Activated naive CD4-positive, alpha-beta T cell treated with anti-CD3 and anti-CD28 coated beads, Interleukin-2, amount 10 ng/mL, durations not matched to agents 7 days and 5 days (primary cell): ENCODE measurements around the gene BBS1.
A peak's percentile ranks its signal among the peaks of the same experiment; 100 is the strongest.
"Not testable (repeated sequence)": the region's sequence is repeated elsewhere in the genome, so short reads cannot be mapped to it uniquely, and the experiment has no call there.

Experiments used
- CTCF ChIA-PET: fragments of 350-600 bp; sonication (Branson Sonifier 250); formaldehyde crosslinking; loops from one replicate; lab custom pipeline; 2021; ENCODE audit warnings: antibody characterized with exemption; lab: Charles Lee
- DNase-seq: peaks from one replicate; pipeline ENCODE4 v3.0.0-alpha.2; 2020
- H3K27ac Mint-ChIP-seq: one replicate; pipeline ENCODE4 v1.8.0; 2021; ENCODE audit warnings: mild to moderate bottlenecking, moderate library complexity, mixed read lengths
- H3K27me3 Mint-ChIP-seq: one replicate; pipeline ENCODE4 v1.8.0; 2021; ENCODE audit warnings: mild to moderate bottlenecking, mixed read lengths
- H3K36me3 Mint-ChIP-seq: one replicate; pipeline ENCODE4 v1.8.0; 2021; ENCODE audit warnings: mixed read lengths
- H3K4me1 Mint-ChIP-seq: one replicate; pipeline ENCODE4 v1.8.0; 2021; ENCODE audit warnings: mixed read lengths
- H3K4me3 Mint-ChIP-seq: one replicate; pipeline ENCODE4 v1.8.0; 2021; ENCODE audit warnings: mild to moderate bottlenecking, moderate library complexity, mixed read lengths
- H3K9me3 Mint-ChIP-seq: one replicate; pipeline ENCODE4 v1.8.0; 2021; ENCODE audit warnings: mixed read lengths

Gene BBS1

DNA sequence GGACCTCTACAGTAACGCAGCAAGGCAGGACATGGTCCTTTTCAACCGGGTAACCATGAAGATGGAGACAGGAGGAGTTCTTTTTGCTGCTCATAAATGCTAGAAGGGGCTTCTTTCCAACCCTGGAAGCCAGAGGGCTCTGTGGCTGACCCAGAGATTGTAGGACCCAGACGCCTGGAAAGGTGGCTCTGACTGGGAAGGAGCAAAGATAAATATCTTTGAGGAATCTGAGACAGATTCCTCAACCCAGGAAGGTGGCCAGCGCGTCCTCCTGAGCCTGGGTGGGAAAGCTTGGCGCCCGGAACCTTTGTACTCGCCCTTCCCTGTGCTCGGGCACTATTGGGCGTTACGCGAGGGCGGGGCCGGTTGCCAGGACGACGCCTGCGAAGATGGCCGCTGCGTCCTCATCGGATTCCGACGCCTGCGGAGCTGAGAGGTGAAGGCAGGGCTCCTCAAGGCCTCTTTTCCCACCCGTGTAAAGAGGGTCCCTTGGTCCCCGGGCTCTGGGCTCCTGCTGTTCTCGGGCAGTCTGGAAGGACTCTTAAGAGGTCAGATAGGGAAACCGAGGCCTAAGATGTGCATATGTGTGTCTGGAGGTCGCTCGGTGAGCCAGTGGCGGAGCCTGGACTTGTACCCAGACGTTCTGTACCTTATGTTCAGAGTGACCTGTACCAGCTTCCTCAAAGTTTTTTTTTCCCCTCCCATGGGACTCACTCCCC is at the start of gene BBS1:
BBS1 (plus strand) TSS at position 365 of the 719 bp plus-strand sequence; CDS start at position 390, 25 bp downstream.
- Mint-ChIP-seq H3K4me3 (peak within 1 kb of the TSS; percentile 89), H3K27ac (peak within 1 kb of the TSS; percentile 77)

DNA sequence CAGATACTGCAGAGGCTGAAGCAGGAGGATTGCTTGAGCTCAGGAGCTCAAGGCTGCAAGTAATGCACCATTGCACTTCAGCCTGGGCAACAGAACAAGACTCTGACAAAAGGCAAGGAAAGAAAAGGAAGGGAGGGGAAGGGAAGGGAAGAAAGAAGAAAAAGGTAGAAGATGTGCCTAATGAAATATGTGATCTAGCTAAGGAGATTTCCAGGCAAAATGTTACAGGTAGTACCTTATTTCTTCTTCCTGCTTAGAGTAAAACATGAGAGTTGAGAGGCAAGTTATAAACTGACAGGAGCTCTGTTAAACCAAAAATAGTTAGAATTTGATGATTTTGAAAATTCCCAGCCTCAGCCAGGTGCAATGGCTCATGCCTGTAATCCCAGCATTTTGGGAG is 48.4 kb upstream of the BBS1 start:
- CTCF ChIA-PET = no interaction called here
- no peak for DNase-seq
- H3K4me3 Mint-ChIP-seq = no peak overlapping the region

More for the DNA sequence above, at the start of gene BBS1:
- Mint-ChIP-seq H3K27me3 (no peaks in the 10 kb centered on the region), H3K9me3 (no peaks in the 10 kb centered on the region), H3K36me3 (peaks cover 14% of the 10 kb centered on the region), H3K4me1 (peaks cover 25% of the 10 kb centered on the region)
- DNase-seq = peak; percentile 88
- CTCF ChIA-PET = interaction anchor here (0.7 to 1.1 kb wide), 3 partner anchors 72 to 169 kb away, joined by 3 to 5 read pairs (median 3); partner anchors contain the start of gene MRPL11

DNA sequence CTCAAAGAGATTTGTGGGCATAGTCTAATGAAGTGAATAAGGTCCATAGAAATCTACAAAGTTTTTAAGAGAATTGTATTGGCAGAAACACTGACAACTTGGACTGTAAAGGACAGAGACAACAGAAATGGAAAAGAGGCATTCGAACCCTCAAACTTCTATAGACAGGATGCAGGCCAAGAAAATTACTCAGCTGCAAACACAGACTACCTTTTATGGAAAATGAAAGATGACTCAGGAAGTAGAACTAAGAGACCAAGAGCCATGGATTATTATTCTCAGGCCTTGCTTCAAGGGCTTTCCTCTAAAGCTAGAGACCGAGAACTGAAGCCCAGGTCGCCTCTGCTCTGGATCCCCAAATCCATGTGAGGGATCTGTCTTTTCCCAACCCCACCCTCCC is 47.5 kb upstream of the BBS1 start:
- Mint-ChIP-seq H3K27ac (no peak overlapping the region), H3K27me3 (peaks cover 6% of the 10 kb centered on the region), H3K4me1 (peaks cover 41% of the 10 kb centered on the region), H3K4me3 (no peak overlapping the region), H3K9me3 (peaks cover 13% of the 10 kb centered on the region), H3K36me3 (peaks cover 7% of the 10 kb centered on the region)
- CTCF ChIA-PET = no interaction called here
- DNase-seq = no peak

More for the DNA sequence above, 48.4 kb upstream of the BBS1 start:
- H3K4me1 Mint-ChIP-seq = peaks cover 34% of the 10 kb centered on the region
- peaks cover 6% of the 10 kb centered on the region for H3K27me3 Mint-ChIP-seq
- peaks cover 7% of the 10 kb centered on the region for H3K36me3 Mint-ChIP-seq
- peaks cover 13% of the 10 kb centered on the region for H3K9me3 Mint-ChIP-seq
- no peak overlapping the region for H3K27ac Mint-ChIP-seq

DNA sequence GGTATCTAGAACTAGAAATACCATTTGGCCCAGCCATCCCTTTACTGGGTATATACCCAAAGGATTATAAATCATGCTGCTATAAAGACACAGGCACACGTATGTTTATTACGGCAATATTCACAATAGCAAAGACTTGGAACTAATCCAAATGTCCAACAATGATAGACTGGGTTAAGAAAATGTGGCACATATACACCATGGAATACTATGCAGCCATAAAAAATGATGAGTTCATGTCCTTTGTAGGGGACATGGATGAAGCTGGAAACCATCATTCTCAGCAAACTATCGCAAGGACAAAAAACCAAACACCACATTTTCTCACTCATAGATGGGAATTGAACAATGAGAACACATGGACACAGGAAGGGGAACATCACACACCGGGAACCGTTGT is 46.3 kb upstream of the BBS1 start:
- H3K4me3 Mint-ChIP-seq, H3K27me3 Mint-ChIP-seq, DNase-seq, CTCF ChIA-PET, H3K27ac Mint-ChIP-seq, H3K36me3 Mint-ChIP-seq: not testable (repeated sequence)
- Mint-ChIP-seq H3K4me1 (peaks cover 48% of the 10 kb centered on the region), H3K9me3 (peaks cover 13% of the 10 kb centered on the region)

DNA sequence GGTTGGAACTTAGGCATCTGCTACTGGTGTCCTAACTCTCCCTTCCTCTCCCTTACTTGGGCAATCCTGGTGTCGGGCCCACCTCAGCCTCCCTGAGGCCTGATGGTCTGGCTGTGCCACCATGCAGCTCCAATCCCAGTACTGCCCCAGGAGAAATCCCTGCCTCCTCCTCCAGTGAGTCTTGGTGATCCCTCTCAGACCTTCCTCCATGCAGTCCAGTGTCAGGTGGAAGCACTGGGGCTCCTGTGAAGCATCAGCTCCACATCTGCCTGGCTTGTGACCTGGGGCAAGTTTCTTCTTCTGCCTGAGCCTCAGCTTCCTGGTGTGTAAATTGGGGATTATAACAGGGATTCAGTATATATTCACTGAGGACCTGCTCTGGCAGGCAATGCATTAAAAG is 45.5 kb upstream of the BBS1 start:
- Mint-ChIP-seq H3K9me3 (peaks cover 13% of the 10 kb centered on the region), H3K4me1 (peaks cover 48% of the 10 kb centered on the region), H3K27ac (no peak overlapping the region), H3K27me3 (peaks cover 6% of the 10 kb centered on the region), H3K36me3 (peaks cover 7% of the 10 kb centered on the region), H3K4me3 (no peak overlapping the region)
- CTCF ChIA-PET = no interaction called here
- no peak for DNase-seq

DNA sequence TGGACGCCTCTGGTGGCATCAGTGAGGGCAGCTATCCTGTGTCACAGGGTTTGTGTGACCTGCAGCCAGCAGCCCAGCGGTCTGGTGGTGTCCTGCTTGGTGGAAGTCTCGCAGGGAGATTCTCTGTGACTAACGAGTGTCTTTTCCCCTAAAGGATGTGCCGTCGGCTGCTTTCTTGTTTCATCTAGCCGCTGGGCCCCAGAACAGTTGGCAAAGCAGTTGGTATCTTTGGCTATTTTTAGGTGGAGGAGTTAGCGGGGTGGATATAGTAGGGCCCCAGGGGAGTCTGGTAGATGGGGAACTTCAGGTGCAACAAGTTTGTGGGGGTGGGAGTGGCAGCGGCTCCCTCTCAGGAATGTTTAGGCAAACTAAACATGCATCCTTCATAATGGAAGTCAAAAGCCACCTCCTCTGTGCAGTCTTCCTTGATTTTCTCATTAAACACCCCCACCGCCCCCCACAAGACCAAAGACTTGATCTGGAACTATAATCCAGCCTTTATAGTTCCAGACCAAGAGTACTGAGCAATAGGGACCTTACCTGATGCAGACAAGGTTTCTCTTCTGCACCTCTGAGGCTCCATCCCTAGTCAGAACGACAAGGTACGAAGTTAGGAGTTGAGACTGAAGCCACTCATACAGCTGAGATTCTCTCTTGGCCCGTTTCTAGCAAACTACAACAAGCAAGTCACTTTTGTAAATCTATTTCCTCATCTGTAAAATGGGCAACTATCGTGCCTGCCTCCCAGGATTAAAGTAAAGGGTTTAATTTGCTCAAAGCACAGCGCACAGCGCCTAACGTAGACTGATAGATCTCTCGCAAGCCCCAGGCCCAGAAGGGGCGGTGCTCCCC is 44.8 kb upstream of the BBS1 start:
- no peak for DNase-seq
- peaks cover 6% of the 10 kb centered on the region for H3K27me3 Mint-ChIP-seq
- peaks cover 48% of the 10 kb centered on the region for H3K4me1 Mint-ChIP-seq
- CTCF ChIA-PET = interaction anchor here (1.0 to 1.3 kb wide), 2 partner anchors 57 to 80 kb away, joined by 3 to 4 read pairs; no protein-coding TSS in a partner anchor
- peak overlapping the region; percentile 79 for H3K4me3 Mint-ChIP-seq
- peaks cover 9% of the 10 kb centered on the region for H3K36me3 Mint-ChIP-seq
- H3K9me3 Mint-ChIP-seq = peaks cover 13% of the 10 kb centered on the region
- no peak overlapping the region for H3K27ac Mint-ChIP-seq

DNA sequence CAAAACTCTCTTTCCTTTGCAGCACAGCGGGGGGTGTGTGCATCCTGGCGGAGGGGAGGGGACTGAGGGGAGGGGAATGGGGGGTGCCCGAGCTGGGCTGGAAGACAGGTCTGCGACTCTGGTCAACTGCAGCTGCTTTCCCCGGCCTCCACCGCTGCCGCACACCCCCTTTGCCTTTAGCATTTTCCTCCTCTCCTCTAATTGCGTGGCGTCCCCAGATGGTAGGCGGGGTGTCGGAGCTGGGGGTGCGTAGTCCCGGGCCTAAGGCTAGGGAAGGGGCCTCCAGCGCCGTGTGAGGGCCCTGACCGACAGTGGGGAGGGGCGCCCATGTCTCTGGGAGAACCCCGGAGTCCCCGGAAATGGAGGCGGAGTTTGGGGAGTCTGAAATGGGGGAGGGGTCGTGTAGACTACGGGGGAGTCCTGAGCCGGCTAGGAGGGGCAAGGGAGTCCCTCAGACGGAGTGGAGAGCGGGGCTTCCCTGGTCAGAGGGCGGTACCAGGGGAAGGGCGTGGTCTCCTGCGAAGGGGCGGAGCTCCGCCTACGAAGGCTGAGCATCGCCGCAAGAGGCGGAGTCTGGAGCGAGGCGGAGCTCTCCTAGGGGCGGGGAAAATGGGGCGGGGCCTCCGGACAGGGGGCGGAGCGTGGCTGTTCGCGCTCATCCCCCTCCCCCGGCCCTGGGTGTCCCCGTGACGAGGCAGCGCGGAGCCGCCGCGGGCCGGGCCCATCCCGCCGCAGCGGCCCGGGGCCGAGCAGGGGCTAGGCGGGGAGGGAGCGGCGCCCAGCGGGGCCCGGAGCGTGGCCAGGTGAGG is 44.0 kb upstream of the BBS1 start, which contains the start of gene PELI3:
PELI3 (plus strand) TSS at position 681 of the 809 bp plus-strand sequence. CDS start 1,224 bp downstream, outside the sequence.
- H3K9me3 Mint-ChIP-seq = peaks cover 10% of the 10 kb centered on the region
- CTCF ChIA-PET = interaction anchor here (0.9 to 1.3 kb wide), 3 partner anchors 12 to 81 kb away, joined by 3 to 4 read pairs (median 3); no protein-coding TSS in a partner anchor

DNA sequence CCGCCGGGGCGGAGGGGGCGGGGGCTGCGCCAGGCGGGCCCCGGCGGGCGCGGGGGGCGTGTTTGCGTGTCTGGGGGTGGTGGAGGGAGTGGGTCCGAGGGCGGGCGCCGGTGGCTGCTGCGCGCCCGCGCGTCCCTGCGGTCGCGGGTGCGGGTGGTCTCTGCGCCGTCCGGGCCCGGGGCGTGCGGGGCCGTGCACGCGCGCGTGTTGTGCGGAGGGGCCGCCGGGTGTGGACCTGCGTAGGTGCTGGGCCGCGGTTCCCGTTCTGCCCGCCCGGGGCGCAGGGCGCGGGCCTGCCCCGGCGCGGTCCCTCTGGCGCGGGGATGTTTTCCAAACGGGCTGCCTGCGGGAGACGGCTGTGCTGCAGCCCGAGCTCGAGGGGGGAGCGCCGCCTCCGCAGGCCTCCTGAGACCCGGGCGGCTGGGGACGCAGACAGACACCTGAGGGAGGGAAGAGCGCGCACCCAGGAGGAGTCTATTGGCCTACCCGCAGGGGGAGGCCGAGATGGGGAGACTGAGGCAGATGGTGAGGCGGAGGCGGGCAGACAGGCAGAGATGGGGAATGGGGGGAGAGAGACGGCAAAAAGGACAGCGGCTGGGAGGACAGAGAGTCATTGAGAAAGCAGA is 43.3 kb upstream of the BBS1 start:
- Mint-ChIP-seq H3K36me3 (peaks cover 11% of the 10 kb centered on the region), H3K4me1 (peaks cover 40% of the 10 kb centered on the region), H3K27ac (peak overlapping the region; percentile 7), H3K27me3 (peaks cover 6% of the 10 kb centered on the region), H3K4me3 (peak overlapping the region; percentile 83), H3K9me3 (peaks cover 8% of the 10 kb centered on the region)
- CTCF ChIA-PET = interaction anchor here (0.9 to 1.7 kb wide), 4 partner anchors 12 to 82 kb away, joined by 3 to 4 read pairs (median 4); partner anchors contain the start of gene NPAS4
- DNase-seq = no peak

More for the DNA sequence above, 44.0 kb upstream of the BBS1 start, which contains the start of gene PELI3:
- Mint-ChIP-seq H3K36me3 (peaks cover 11% of the 10 kb centered on the region), H3K4me1 (peaks cover 48% of the 10 kb centered on the region), H3K27me3 (peaks cover 6% of the 10 kb centered on the region), H3K4me3 (peak within 1 kb of the TSS; percentile 83), H3K27ac (peak within 1 kb of the TSS; percentile 80)
- DNase-seq = peak; percentile 95

DNA sequence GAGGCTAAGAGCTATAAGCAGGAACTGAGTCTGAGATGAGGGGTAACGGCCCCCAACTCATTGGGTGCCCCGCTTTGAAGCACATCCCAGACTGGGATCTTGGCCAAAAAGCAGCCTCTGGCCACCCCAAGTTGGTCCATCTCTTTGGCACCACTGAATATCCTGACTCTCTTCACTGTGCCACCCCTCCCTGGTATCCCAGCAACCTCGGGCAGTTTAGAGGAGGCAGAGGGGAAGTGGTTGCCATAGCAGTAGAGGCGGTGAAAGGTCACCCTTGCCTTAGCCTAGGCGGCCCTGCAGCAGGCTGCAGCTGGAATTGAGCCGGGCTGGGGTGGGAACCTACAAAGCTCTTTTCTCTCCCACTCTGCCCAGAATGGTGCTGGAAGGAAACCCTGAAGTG is 42.7 kb upstream of the BBS1 start:
- peaks cover 5% of the 10 kb centered on the region for H3K9me3 Mint-ChIP-seq

DNA sequence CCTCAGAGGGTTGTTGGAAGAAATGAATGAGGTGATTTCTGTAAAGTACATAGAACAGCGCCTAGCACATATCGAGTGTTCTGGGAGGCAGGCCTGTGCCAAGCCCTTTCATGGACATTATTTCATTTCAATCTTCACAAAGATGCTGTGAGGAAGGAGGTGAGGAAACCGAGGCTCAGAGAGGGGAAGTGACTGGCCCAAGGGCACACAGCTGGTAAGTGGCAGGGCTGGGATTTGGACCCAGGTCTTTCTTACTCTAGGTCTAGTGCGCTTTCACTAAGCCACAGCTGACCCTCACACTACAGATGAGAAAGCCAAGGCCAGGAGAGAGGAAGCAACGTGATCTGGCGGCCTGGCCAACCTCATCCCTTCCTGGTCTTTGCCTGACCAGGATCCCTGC is 41.7 kb upstream of the BBS1 start:
- Mint-ChIP-seq H3K27me3 (peaks cover 6% of the 10 kb centered on the region), H3K36me3 (peaks cover 3% of the 10 kb centered on the region), H3K4me1 (peaks cover 26% of the 10 kb centered on the region), H3K4me3 (peak overlapping the region; percentile 83), H3K9me3 (no peaks in the 10 kb centered on the region), H3K27ac (no peak overlapping the region)
- DNase-seq = no peak
- CTCF ChIA-PET = interaction anchor here (1.1 to 1.7 kb wide), 2 partner anchors 30 to 47 kb away, joined by 4 read pairs; partner anchors contain the start of genes MRPL11 and NPAS4

More for the DNA sequence above, 42.7 kb upstream of the BBS1 start:
- CTCF ChIA-PET = interaction anchor here (0.9 to 1.7 kb wide), 2 partner anchors 11 to 46 kb away, joined by 4 read pairs; partner anchors contain the start of gene NPAS4
- H3K27me3 Mint-ChIP-seq = peaks cover 6% of the 10 kb centered on the region
- no peak overlapping the region for H3K27ac Mint-ChIP-seq
- peaks cover 34% of the 10 kb centered on the region for H3K4me1 Mint-ChIP-seq
- H3K4me3 Mint-ChIP-seq = peak overlapping the region; percentile 83
- peak; percentile 53 for DNase-seq
- H3K36me3 Mint-ChIP-seq = peaks cover 8% of the 10 kb centered on the region

DNA sequence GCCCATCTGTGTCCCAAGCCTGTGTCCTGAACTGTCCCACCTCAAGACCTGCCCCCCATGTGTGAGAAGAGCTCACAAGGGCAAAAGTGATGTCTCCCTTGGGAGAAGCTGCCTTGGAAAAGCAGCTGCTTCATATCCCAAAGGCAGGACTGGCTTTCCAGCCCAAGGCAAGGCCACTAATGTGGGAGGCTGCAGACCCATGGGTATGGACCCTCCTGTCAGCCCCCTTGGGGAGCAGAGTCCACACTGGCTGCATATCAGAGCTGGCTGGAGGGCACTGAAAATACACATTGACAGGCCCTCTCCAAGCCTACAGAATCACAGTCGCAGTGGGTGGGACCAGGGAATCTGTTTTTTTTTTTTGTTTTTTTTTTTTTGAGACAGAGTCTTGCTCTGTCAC is 41.0 kb upstream of the BBS1 start:
- Mint-ChIP-seq H3K36me3 (peaks cover 3% of the 10 kb centered on the region), H3K27me3 (peaks cover 6% of the 10 kb centered on the region), H3K9me3 (no peaks in the 10 kb centered on the region), H3K27ac (no peak overlapping the region), H3K4me3 (no peak overlapping the region), H3K4me1 (peaks cover 26% of the 10 kb centered on the region)
- DNase-seq = no peak
- CTCF ChIA-PET = interaction anchor here (0.6 to 1.1 kb wide), 2 partner anchors 30 to 60 kb away, joined by 3 to 4 read pairs; partner anchors contain the start of gene MRPL11

DNA sequence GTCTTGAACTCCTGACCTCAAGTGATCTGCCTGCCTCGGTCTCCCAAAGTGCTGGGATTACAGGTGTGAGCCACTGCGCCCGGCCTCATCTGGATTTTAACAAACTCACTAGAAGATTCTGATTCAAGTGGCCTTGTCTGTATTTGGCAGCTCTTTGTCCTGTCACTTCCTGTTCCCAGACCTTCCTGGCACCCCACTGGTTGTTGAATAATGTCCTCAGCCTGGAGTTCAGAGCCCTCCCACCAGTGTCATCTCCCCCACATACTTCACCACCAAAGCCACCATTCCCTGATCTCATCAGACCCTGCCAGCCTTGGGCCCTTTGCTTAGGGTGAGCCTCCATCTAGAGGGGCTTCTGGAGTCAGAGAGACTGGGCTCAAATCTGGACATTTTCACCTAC is 40.4 kb upstream of the BBS1 start:
- Mint-ChIP-seq H3K36me3 (peaks cover 3% of the 10 kb centered on the region), H3K9me3 (no peaks in the 10 kb centered on the region), H3K4me1 (peaks cover 26% of the 10 kb centered on the region), H3K27me3 (peaks cover 6% of the 10 kb centered on the region), H3K27ac (no peak overlapping the region), H3K4me3 (no peak overlapping the region)
- CTCF ChIA-PET = interaction anchor here (1.1 kb wide), 1 partner anchor 31 kb away, joined by 4 read pairs; the partner anchor contains the start of gene MRPL11
- no peak for DNase-seq

DNA sequence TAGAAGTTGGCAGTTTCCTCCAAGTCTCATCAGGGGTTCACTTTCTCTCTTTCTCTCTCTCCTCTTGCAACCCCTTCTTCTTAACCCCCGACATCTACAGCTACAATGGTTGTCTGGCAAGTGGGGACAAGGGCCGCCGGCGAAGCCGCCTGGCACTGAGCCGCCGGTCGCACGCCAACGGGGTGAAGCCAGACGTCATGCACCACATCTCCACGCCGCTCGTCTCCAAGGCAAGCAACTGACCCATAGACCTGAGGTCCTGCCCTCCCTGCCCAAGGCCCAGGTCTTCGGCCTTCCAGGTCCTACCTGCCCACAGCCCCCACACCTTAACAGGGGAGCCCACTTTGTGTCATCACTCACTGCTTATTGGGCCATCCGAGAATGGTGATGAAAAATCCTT is 39.3 kb upstream of the BBS1 start:
- peaks cover 5% of the 10 kb centered on the region for H3K27me3 Mint-ChIP-seq
- CTCF ChIA-PET = interaction anchor here (0.8 to 1.1 kb wide), 2 partner anchors 12 to 32 kb away, joined by 4 to 5 read pairs; partner anchors contain the start of gene MRPL11
- H3K27ac Mint-ChIP-seq = no peak overlapping the region
- DNase-seq = no peak
- no peak overlapping the region for H3K4me3 Mint-ChIP-seq
- H3K4me1 Mint-ChIP-seq = peaks cover 18% of the 10 kb centered on the region
- H3K36me3 Mint-ChIP-seq = peaks cover 3% of the 10 kb centered on the region
- no peaks in the 10 kb centered on the region for H3K9me3 Mint-ChIP-seq
